NB4 (cell line): ENCODE data around the gene TBC1D14.

Source experiments
- CTCF ChIP-seq: IDR thresholded peaks from one replicate; pipeline ENCODE4 v1.5.1; 2012; ENCODE audit warnings: low read depth, low read length
- MAX ChIP-seq: IDR thresholded peaks from 2 replicates; pipeline ENCODE4 v1.6.1; 2011; ENCODE audit warnings: low read depth, low read length
- POLR2A ChIP-seq: IDR thresholded peaks from 2 replicates; pipeline ENCODE4 v1.6.1; 2011; ENCODE audit warnings: mild to moderate bottlenecking; ENCODE audit not compliant: insufficient read length; ENCODE audit errors: extremely low read depth

DNA sequence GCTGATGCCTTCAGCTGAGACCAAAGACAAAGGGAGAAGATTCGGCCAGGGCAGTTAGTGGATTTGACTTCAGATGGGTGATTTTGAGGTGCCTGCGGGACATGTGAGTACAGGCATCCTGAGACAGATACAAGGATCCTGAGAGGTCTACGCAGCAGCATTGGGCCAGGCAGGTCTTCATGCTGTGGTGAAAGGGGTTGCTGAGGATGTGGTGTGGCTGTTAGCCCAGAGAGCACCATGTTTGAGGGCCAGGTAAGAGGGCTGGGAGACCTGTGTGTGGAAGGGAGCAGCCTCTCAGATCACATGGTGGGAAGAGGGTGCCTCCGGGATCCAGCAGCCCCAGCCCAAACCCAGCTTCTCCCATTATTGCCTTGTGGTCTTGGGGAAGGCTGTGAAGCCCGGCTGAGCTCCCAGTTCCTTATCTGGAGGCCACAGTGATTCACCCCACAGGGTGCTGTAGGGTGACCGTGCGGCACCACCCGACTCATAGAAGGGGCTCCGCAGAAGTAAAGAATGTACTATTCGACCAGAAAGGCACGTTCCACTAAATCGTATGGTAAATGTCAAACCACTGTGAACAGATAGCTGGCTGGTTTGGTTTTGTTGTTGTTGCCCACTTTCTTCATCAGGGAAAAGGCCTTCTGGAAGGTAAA, 105.9 kb downstream of the TBC1D14 start:
- TF ChIP-seq CTCF (no peak), POLR2A (no peak), MAX (no peak)
